GM12873 (cell line): ENCODE data around the gene SEMG1.
A peak's percentile ranks its signal among the peaks of the same experiment; 100 is the strongest.

ENCODE experiments used
- TF ChIP-seq, protein P1 (sequence below): IDR thresholded peaks from 2 replicates; pipeline ENCODE4 v1.5.1; 2012; ENCODE audit warnings: low read depth, mild to moderate bottlenecking, moderate library complexity, low read length, control low read depth; ENCODE audit not compliant: insufficient read depth; ENCODE audit errors: missing control alignments

The SEMG1 gene

GRCh38 chr20:45221076-45221475 lies 14.2 kb downstream of the SEMG1 start, which contains the start of gene SEMG2:
Gene SEMG2 (plus strand): TSS chr20:45221373. CDS start chr20:45221390, 17 bp downstream.
- TF ChIP-seq, protein P1, sequence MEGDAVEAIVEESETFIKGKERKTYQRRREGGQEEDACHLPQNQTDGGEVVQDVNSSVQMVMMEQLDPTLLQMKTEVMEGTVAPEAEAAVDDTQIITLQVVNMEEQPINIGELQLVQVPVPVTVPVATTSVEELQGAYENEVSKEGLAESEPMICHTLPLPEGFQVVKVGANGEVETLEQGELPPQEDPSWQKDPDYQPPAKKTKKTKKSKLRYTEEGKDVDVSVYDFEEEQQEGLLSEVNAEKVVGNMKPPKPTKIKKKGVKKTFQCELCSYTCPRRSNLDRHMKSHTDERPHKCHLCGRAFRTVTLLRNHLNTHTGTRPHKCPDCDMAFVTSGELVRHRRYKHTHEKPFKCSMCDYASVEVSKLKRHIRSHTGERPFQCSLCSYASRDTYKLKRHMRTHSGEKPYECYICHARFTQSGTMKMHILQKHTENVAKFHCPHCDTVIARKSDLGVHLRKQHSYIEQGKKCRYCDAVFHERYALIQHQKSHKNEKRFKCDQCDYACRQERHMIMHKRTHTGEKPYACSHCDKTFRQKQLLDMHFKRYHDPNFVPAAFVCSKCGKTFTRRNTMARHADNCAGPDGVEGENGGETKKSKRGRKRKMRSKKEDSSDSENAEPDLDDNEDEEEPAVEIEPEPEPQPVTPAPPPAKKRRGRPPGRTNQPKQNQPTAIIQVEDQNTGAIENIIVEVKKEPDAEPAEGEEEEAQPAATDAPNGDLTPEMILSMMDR: no peak

- TF ChIP-seq, protein P1: no peak
These were observed 16.3 kb downstream of the SEMG1 start for GRCh38 chr20:45223136-45223535.

DNA sequence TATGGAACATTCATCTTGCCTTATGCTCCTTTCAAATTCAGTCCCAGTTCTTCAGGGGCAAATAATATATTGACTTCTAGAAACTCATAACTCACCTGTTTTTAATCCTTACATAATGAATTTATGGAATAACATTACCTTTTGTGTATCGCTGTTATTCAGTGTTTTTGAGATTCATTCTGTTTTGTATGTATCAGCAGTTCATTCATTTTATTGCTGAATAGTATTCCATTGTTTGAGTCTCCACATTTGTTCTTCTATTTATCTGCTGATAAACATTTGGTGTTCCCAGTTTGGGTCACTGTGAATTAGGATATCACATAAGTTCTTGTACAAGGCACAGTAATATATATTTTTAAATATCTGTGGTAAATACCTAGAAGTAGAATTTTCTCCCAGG lies 19.5 kb downstream of the SEMG1 start:
- TF ChIP-seq, protein P1: no peak

- TF ChIP-seq, protein P1: peak; percentile 72
These were observed 22.6 kb downstream of the SEMG1 start for GRCh38 chr20:45229264-45230056.

- TF ChIP-seq, protein P1: no peak
These were observed 23.8 kb downstream of the SEMG1 start for GRCh38 chr20:45230631-45231030.

DNA sequence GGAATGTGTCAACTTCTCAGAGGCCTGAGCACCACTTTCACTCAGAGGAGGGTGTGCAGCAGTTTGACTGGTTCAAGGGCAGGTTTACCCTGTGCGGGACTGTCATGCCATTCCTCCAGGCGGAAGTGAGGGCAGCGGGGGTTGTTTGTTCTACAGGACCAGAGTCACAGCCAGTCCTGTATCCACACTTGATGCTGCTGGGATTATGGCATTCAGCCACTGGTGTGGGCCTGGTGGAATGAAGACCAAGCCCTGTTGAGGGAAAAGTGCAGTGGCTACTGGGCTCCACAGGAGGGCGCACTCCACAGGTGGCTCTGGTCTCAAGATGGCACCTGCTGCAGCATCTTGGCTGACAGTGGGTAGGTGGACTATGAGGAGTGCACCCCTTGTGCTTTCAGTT lies 29.2 kb downstream of the SEMG1 start:
- TF ChIP-seq, protein P1: peak; percentile 77

DNA sequence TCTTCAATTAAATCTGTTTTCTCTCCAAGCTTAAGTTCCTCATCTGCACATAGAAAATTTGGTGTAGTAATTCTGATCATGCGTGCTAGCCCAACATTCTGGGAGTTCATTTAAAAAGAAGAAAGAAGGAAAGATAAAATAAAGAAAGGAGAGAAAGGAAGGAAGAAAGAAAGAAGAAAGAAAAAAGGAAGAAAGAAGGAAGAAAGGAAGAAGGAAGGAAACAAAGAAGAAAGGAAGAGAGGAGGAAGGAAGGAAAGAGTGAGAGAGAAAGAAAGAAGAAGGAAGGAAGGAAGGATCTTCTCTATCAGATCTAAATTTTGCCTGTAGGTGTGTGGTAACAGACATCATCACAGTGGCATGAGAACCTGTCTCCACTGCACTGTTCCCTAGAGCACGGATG lies 31.3 kb downstream of the SEMG1 start:
- TF ChIP-seq, protein P1: no peak
